WERI-Rb-1 (cell line): ENCODE data around the gene NCAPG2.

ENCODE experiments used
- DNase-seq: peaks from one replicate; pipeline ENCODE4 v3.0.0-alpha.2; 2020
- H3K27ac ChIP-seq: fragments of 250-450 bp; sonication (Bioruptor Pico); 2 replicates; pipeline ENCODE4 v1.5.1; 2020; ENCODE audit warnings: mild to moderate bottlenecking, moderate library complexity
- H3K27me3 ChIP-seq: fragments of 250-450 bp; sonication (Bioruptor Pico); 2 replicates; pipeline ENCODE4 v1.5.1; 2021; ENCODE audit warnings: mild to moderate bottlenecking, low read depth, moderate library complexity; ENCODE audit not compliant: insufficient read depth, severe bottlenecking
- H3K36me3 ChIP-seq: fragments of 250-450 bp; sonication (Bioruptor Pico); 2 replicates; pipeline ENCODE4 v1.5.1; 2020; ENCODE audit warnings: mild to moderate bottlenecking, moderate library complexity
- H3K4me3 ChIP-seq: 2 replicates; pipeline ENCODE4 v1.5.1; 2011; ENCODE audit warnings: low read depth, mild to moderate bottlenecking, control low read depth, low read length
- H3K9me3 ChIP-seq: fragments of 250-450 bp; sonication (Bioruptor Pico); 2 replicates; pipeline ENCODE4 v1.5.1; 2021; ENCODE audit warnings: mild to moderate bottlenecking, moderate library complexity; ENCODE audit not compliant: severe bottlenecking
- CTCF ChIP-seq: IDR thresholded peaks from 2 replicates; pipeline ENCODE4 v1.5.1; 2011; ENCODE audit warnings: low read depth, mild to moderate bottlenecking, control low read depth, inconsistent platforms, low read length

The NCAPG2 gene

GRCh38 chr7:158738841-158739240 is 34.2 kb upstream of the NCAPG2 start:
- no peak for TF ChIP-seq CTCF
- Histone ChIP-seq H3K4me3 (no peak overlapping the region), H3K36me3 (peaks cover 24% of the 10 kb centered on the region), H3K27ac (no peak overlapping the region), H3K9me3 (no peaks in the 10 kb centered on the region), H3K27me3 (no peaks in the 10 kb centered on the region)
- DNase-seq = no peak

GRCh38 chr7:158737064-158737695 is 32.6 kb upstream of the NCAPG2 start:
- Histone ChIP-seq H3K36me3 (peaks cover 24% of the 10 kb centered on the region), H3K27ac (no peak overlapping the region), H3K4me3 (no peak overlapping the region), H3K27me3 (no peaks in the 10 kb centered on the region), H3K9me3 (no peaks in the 10 kb centered on the region)
- no peak for TF ChIP-seq CTCF
- DNase-seq = no peak

DNA sequence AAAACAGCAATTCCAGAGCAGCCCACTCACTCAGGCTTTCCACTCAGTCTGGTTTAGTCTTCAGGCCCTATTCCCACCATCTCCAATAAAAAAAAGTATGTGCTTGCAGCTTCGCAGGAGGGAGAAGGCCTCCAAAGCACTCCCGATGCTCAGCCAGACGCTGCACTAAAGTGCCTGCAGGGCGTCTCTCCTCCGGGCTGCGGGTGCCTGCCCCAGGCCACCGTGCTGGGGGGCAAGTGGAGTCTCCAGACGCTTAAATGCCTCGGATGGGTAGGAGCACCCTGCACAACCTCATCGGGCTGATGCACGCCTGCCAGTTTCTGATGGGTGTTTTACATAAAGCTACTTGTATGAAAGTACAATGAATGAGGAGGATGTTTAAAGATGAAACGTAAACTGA is 31.3 kb upstream of the NCAPG2 start:
- H3K4me3 ChIP-seq = no peak overlapping the region
- no peaks in the 10 kb centered on the region for H3K9me3 ChIP-seq
- DNase-seq = no peak
- H3K27me3 ChIP-seq = no peaks in the 10 kb centered on the region
- TF ChIP-seq CTCF = no peak
- H3K36me3 ChIP-seq = peaks cover 17% of the 10 kb centered on the region
- H3K27ac ChIP-seq = no peak overlapping the region

- Histone ChIP-seq H3K9me3 (no peaks in the 10 kb centered on the region), H3K4me3 (no peak overlapping the region), H3K27ac (no peak overlapping the region), H3K36me3 (peaks cover 7% of the 10 kb centered on the region), H3K27me3 (no peaks in the 10 kb centered on the region)
- DNase-seq = no peak
- TF ChIP-seq CTCF = no peak
These were observed 30.3 kb upstream of the NCAPG2 start for GRCh38 chr7:158734861-158735260.

GRCh38 chr7:158733775-158734494 is 29.3 kb upstream of the NCAPG2 start:
- no peak for TF ChIP-seq CTCF

GRCh38 chr7:158733220-158733519 is 28.6 kb upstream of the NCAPG2 start:
- H3K36me3 ChIP-seq = no peaks in the 10 kb centered on the region; the same call in none of the 2 replicates
- TF ChIP-seq CTCF = no peak
- no peak for DNase-seq
- H3K9me3 ChIP-seq = no peaks in the 10 kb centered on the region
- no peak overlapping the region for H3K4me3 ChIP-seq
- H3K27ac ChIP-seq = no peak overlapping the region
- no peaks in the 10 kb centered on the region for H3K27me3 ChIP-seq

More at GRCh38 chr7:158733775-158734494, 29.3 kb upstream of the NCAPG2 start:
- H3K27ac ChIP-seq = no peak overlapping the region
- H3K9me3 ChIP-seq = no peaks in the 10 kb centered on the region
- peaks cover 5% of the 10 kb centered on the region for H3K36me3 ChIP-seq
- H3K4me3 ChIP-seq = no peak overlapping the region
- H3K27me3 ChIP-seq = no peaks in the 10 kb centered on the region
- DNase-seq = no peak
